Activated CD4-positive, alpha-beta T cell treated with anti-CD3 and anti-CD28 coated beads, Interleukin-2, Interleukin-4, amounts not matched to agents 100 ng/mL and 50 ng/mL, durations not matched to agents 16 hours and 8 hours (primary cell): Measurements from ENCODE around the gene NUBPL.
"Not testable (repeated sequence)": the region's sequence is repeated elsewhere in the genome, so short reads cannot be mapped to it uniquely, and the experiment has no call there.

Experiments used
- DNase-seq: peaks from one replicate; pipeline ENCODE4 v3.0.0-alpha.2; 2020; ENCODE audit warnings: low spot score

NUBPL gene

GRCh38 chr14:31746326-31746725 is 185.1 kb downstream of the NUBPL start:
- DNase-seq = no peak

- no peak for DNase-seq
These were observed 188.1 kb downstream of the NUBPL start for GRCh38 chr14:31749275-31749674.

GRCh38 chr14:31751047-31751446 is 189.8 kb downstream of the NUBPL start:
- not testable (repeated sequence) for DNase-seq

- peak; percentile 25 for DNase-seq
These were observed 191.9 kb downstream of the NUBPL start for GRCh38 chr14:31752867-31753661.

DNA sequence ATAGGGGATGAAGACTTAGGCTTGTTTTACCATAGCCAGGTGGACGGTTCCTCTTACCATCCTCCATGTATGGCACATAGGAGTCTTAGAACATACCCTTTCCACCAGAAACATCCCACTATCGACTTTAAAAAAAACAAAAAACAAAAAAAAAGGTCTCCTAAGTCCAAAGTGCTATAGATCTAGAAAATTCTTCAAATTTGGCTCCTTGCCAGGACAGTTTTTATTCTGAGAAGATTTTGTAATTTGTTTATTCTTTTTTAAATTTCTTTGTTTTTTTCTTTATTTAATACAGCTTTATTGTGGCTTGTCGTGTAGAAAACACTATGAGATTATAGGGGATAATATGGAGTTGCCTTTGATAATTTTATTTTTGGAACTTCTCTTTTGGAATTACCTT is 197.7 kb downstream of the NUBPL start:
- no peak for DNase-seq

- no peak for DNase-seq
These were observed 199.1 kb downstream of the NUBPL start for GRCh38 chr14:31760277-31760676.

- DNase-seq = no peak
These were observed 200.1 kb downstream of the NUBPL start for GRCh38 chr14:31761325-31761724.

- DNase-seq = no peak
These were observed 201.8 kb downstream of the NUBPL start for GRCh38 chr14:31763041-31763440.

- DNase-seq = no peak
These were observed 205.2 kb downstream of the NUBPL start for GRCh38 chr14:31766315-31766892.

- no peak for DNase-seq
These were observed 207.2 kb downstream of the NUBPL start for GRCh38 chr14:31768355-31768754.

- DNase-seq = no peak
These were observed 209.1 kb downstream of the NUBPL start for GRCh38 chr14:31770271-31770670.

DNA sequence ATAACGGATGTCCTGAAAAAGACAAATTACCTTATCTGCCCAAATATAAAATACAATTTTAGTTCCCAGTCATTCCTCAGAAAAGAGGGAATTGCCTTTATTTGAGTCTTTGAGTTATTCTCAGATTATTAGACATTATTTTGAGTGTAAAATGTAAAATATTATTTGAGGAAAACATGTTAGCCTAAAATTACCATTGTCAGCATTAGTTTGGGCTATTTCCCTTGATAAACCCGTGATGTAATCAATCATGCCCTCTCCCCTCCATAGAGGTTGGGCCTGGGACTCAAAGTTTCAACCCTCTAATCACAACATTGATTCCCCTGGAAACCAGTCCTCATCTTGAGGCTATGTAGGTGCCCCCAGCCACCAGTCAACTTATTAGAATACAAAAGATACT is 213.4 kb downstream of the NUBPL start:
- no peak for DNase-seq

DNA sequence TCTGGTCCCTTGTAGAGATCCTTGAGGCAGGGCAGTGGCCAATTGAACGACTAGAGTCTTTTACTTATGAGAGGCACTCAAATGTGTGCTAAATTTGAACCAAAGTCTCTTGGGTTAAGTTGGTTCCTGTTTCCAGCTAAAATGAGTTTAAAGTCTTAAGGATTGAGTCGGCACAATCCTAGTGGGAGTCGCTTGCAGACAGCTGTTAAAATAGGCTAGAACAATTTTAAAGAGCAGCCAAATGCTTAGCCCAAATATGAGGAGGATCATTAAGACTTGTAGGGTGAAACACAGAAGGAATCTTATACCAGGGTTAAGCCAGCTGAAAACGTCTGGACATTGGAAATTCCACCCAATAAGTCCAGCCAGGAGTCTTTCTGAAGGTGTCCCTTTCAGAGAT is 216.1 kb downstream of the NUBPL start:
- DNase-seq = no peak

DNA sequence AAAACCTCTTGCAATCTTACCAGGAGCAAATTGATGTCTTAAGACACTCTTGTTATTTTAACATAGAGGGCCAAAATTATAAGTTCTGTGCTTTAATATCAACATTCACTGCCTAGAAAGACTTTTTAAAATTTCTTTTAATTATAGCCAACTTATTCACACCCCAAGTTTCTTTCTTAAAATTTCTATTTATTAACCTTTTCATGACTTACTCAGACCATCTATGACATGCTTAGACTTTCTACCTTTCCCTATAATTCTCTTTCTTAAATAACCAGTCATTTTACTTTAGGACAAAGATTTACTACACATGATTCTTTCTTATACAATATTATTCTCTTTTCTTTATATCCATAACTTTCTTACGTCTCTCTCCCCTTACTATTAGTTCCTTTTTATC is 220.4 kb downstream of the NUBPL start:
- DNase-seq = no peak

DNA sequence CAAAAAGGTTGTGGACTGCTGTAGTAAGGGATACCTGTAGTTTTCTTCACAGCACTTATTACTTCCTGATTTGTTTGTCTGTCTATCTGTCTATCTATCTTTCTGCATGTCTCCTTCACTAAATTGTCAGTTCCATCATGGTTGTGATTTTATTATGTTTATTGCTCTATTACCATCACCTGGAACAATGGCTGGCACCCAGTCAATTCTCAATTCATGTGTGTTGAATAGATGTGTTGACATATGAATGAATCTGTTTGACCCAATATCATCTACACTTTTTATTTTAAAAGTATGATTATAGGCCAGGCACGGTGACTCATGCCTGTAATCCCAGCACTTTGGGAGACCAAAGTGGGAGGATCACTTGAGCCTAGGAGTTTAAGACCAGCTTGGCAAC is 224.4 kb downstream of the NUBPL start:
- no peak for DNase-seq

DNA sequence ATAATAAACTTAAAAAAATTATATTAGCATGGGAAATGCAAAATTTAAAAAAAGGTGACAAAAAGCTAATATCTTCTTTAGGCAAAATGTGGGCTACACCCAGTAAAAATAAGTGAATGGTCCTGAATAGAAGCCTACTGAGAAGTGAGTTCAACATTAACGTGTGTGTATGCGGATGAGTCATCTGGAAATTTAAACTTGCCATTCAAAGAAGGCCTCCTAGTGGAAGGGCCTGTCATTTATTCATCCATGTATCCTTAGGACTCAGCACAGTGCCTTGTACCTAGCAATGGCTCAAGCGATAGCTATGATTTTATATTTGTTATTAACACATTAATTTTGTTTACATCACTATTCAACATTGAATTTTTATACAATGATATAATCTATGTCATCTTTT is 226.2 kb downstream of the NUBPL start:
- peak; percentile 0 for DNase-seq

- no peak for DNase-seq
These were observed 227.1 kb downstream of the NUBPL start for GRCh38 chr14:31788340-31788739.

GRCh38 chr14:31792726-31793125 is 231.5 kb downstream of the NUBPL start:
- DNase-seq = no peak

GRCh38 chr14:31797946-31798345 is 236.7 kb downstream of the NUBPL start:
- DNase-seq = not testable (repeated sequence)

- no peak for DNase-seq
These were observed 241.6 kb downstream of the NUBPL start for GRCh38 chr14:31802838-31803237.

DNA sequence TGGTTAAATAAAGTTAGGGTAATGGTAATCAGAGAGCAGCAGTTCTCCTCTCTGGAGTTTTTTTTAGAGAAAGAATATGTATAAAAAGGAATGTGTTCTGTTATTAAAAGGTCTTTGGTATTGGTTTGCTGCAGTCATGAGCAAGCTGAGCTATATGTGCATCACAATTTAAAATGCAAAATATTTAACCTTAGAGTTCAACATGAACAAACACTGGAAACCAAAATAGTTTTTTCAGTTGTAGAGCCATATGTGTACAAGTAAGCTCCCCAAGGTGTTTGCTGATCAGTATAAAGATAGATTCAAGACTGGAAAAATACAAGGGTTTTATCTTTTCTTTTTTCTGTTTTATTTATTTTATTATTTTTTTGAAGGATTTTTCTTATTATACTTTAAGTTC is 245.0 kb downstream of the NUBPL start:
- DNase-seq = no peak

GRCh38 chr14:31811693-31812628 is 250.8 kb downstream of the NUBPL start:
- DNase-seq = not testable (repeated sequence)
